Peyer's patch (tissue), 4 donors: ENCODE measurements around the gene MASP1.

Experiments
- POLR2A ChIP-seq, 2 donors: fragments of 450-650 bp; IDR thresholded peaks; one replicate each; pipeline ENCODE4 v1.5.1; 2017; ENCODE audit warnings: antibody characterized with exemption in 2 of 2, mild to moderate bottlenecking in 2 of 2, moderate library complexity in 2 of 2
- TF ChIP-seq, protein P1 (sequence below), 6 experiments: fragments of 450-650 bp in 4 of 6; fragments of 200-600 bp in 2 of 6; sonication (generic) in 1 of 6; IDR thresholded peaks; one replicate each; pipeline ENCODE4 v1.5.1; 2017 to 2019; ENCODE audit warnings: antibody characterized with exemption in 6 of 6, mild to moderate bottlenecking in 3 of 6, moderate library complexity in 1 of 6

DNA sequence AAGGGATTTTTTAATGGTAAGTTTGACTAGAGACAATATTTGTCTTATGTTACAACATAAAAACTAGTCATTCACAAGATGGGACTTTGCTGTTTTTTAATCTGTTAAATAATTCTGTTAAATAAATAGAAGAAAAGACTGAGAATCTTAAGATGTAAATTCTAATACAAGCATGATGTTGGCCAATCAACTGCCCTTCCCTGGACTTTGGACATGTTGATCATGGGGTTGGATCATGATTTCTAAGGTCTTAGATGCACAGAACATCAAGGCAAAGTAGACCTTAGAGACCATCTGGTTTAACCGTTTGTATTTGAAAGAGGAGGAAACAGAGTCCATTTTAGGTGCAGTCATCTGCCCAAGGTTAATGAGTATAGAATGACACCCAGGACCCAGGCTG, 10.9 kb downstream of the MASP1 start:
- TF ChIP-seq POLR2A (IDR thresholded peaks at IDR 0.05): no peak
- TF ChIP-seq, protein P1, sequence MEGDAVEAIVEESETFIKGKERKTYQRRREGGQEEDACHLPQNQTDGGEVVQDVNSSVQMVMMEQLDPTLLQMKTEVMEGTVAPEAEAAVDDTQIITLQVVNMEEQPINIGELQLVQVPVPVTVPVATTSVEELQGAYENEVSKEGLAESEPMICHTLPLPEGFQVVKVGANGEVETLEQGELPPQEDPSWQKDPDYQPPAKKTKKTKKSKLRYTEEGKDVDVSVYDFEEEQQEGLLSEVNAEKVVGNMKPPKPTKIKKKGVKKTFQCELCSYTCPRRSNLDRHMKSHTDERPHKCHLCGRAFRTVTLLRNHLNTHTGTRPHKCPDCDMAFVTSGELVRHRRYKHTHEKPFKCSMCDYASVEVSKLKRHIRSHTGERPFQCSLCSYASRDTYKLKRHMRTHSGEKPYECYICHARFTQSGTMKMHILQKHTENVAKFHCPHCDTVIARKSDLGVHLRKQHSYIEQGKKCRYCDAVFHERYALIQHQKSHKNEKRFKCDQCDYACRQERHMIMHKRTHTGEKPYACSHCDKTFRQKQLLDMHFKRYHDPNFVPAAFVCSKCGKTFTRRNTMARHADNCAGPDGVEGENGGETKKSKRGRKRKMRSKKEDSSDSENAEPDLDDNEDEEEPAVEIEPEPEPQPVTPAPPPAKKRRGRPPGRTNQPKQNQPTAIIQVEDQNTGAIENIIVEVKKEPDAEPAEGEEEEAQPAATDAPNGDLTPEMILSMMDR (IDR thresholded peaks at IDR 0.05): no peak
